Measurements from ENCODE around the gene PRSS57.
"Not testable (repeated sequence)": the region's sequence is repeated elsewhere in the genome, so short reads cannot be mapped to it uniquely, and the experiment has no call there.

The PRSS57 gene

DNA sequence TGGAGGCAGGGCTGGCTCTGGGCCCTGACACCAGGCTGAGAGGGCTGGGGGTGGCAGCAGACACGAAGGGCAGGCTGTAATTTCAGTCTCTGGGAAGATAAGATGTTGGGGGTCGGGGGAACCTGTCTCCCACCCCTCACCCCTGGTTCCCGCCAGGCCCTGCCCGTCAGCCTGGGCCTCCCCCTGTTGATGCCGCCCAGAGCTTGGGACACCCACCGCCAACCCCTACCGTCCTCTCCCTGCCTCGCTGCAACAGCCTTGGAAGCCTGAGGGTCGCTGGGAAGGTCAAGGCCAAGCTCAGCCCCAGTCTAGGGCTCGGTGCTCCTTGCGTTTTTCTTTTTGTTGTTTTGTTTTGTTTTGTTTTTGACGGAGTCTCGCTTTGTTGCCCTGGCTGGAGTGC is 28.0 kb upstream of the PRSS57 start:
- DNase-seq (ENCODE audit: low read depth): no peak

DNA sequence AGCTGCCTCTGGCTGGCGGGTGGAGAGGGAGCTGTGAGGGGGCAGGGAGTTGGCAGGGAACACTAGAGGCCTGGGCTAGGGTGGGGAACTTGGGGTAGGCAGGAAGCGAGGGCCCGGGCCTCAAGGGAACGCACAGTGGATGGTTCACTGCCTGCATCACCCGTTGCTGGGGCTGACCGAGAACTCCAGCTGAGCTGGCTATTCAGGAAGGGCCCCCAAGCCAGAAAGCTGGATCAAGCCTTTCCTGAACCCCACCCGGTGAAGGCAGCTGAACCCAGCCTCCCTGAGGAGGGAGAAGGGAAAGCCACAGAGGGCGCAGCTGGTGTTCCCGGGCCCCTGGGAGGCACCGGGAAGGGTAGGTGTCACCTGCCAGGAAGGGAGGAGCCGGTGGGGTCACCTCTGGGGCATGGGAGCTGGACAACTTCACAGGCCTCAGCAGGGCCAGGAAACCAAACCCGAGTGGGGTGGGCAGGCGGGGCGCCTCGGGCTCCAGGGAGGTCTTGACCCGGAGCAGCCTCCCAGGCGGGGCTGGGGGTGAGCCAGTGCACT is 27.4 kb upstream of the PRSS57 start:
- DNase-seq (ENCODE audit: low read depth): no peak

DNA sequence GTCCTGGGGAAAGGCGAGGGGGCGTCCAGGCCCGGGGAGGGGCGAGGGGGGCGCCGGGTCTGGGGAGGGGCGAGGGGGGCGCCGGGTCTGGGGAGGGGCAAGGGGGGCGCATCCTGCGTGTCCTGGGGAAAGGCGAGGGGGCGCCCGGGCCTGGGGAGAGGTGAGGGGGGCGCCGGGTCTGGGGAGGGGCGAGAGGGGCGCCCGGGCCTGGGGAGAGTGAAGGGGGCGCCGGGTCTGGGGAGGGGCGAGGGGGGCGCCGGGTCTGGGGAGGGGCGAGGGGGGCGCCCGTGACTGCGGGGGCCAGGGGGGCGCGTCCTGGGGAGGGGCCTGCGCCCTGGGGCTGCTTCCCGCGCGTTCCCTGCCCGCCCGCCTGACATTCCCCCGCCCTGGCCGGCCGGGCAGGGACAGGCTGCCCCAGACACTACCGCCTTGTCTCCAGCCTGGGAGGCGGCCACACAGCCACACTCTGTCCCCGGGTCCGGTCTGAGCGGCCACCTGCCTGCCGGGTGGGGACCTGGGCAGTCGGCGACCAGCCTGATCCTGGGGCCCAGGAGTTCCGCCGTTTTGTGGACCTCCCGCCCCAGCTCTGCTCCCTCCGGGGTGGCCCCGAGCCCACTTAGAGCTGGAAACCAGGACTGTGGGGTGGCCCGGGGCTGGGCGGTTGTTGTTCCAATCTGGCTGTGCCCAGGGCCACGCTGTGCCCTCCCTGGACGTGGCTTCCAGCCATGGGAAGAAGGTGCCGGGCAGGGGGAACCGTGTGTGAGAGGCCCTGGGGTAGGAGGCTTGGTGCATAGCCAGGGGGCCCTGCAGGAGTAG is 25.3 kb upstream of the PRSS57 start:
- no peak for DNase-seq (ENCODE audit: low read depth)

DNA sequence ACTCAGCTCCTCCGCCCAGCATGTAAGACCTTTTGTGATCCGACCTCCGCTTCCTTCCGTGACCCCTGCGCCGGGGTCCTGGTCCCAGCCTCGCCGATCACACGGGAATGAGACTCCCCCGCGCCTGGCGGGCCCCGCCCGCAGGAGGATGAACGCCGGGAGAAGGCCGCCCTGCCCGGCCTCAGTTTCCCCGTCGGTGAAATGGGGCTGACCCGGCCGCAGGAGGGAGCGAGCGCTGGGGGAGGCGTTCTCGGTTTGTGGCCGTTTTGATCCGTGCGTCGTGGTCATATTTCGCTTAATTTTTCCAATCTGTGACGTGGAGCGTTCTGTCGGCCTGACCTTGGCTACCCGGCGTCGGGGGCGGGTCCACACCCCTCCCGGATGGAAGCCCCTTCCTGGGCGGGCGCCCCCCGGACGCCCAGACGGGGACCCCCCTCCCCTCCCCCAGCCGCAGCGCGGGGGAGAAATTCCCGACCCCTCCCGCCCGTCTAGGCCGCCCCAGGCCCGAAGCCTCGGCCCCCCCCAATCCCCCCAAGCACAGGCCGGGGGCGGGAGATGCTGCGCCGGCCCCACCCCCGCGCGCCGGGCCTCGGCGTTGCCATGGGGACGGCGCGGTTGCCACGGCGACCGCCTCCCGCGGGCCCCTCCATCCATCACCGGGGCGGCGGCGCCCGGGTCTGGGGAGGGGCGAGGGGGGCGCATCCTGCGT is 24.5 kb upstream of the PRSS57 start:
- DNase-seq (ENCODE audit: low read depth): no peak

DNA sequence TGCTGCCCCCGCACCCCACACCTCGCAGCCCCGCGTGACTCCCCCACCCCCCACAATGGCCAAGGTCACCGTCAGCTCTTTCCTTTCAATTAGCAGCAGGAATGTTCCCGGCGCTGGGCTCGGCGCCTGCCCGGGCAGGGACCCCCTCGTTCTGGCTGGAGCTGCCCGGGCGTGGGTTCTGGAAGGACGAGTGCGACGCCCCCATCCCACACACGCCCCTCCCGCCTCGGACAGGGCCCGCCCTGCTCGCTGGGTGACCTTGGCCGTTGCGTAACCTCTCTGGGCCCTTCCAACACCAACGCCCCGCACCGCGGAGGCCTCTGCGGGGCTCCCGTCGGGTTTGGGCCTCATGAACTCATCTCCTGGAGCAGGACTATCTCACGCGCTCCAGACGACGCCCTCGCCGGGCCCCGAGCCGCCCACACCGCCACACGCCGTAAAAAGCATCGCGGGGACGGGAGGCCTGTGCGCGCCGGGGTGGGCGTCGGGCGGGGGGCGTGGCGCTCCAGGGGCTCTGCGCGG is 23.8 kb upstream of the PRSS57 start:
- DNase-seq (ENCODE audit: low read depth): no peak

DNA sequence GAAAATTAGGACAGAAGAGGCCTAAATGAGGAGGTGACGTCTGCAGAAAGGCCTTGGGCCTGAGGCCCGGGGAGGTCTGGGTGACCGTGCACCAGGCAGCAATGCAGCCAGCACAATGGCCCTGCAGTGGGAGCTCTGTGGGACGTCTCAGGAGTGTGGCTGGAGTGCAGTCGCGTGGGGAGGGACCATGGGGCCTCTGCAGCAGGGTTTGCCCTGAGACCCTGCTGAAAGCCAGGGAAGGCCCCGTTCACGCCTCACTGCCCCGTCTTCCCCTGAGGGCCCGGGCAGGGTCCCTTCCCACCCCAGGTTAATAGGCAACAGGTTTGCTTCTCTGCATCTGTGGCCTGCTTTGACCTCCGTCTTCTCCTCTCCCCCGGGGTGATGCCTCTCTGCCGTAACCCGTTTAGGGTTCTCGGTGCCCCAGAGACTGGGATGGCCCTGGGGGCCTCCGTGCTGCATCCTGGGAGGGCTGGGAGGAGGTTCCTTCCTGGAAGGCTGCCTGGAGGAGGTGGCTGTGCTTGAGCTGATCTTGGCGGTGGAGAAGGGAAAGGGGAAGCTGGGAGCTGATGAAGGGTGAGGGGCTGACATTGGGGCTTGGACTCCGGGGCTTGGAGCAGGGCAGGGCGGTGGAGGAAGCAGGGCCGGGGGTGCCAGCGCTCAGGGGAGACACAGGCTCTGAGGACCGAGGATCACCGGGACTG is 23.1 kb upstream of the PRSS57 start:
- no peak for DNase-seq (ENCODE audit: low read depth)

DNA sequence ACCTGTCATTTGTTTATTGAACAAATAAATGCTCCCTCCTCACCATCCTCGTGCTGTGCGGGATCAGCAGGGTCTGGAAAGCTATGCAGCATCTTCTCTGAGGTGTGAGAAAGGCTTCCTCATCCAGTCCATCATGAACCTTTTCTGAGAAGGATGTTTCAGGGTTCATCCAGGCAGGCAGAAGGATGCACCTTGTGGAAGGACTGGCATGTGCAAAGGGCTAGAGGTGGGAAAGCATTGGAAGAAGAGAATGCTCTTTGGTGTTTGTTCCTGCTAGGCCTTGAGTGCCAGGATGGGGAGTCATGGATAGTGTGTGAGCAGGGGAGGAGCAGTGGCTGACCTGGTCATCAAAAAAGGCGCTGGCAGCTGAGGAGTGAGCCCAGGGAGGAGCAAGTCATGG is 20.1 kb upstream of the PRSS57 start:
- DNase-seq (ENCODE audit: low read depth): no peak

DNA sequence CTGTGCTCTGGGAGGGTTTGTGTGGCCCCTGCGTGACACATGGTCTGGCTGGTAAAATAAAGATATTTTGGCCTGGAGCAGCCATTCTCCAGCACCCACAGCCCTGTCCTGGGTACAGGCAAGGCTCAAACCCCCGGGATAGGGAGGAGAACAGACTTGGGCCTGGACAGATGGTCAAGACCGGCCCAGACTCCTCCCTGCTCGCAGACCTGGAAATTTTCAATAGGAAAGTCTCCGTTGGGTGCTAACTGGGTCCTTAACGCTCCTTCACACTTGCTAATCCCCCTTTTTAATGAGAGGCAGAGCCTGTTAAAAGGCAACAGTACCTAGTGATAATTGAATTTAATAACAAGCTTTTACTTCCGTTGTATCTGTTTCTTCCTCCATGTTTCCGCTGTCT is 16.0 kb upstream of the PRSS57 start:
- no peak for DNase-seq (ENCODE audit: low read depth)

DNA sequence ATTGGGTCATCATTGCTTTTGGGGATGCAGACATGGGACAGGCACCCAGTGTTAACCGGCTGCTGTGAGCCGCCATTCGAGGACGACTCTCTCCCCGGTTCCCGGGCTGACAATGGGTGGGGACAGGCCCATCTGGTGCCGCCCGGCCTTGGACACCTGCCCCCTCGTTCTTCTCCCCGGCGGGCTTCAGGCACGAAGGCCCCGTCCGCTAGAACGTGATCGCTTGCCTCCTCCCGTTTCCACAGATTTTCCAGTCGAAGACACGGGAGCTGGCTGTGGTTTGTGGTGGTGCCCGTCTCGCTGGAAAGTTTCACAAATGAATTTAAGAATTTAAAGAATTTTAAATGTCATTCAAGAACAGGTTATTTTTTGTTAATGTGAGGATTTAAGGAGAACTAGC is 15.5 kb upstream of the PRSS57 start:
- DNase-seq (ENCODE audit: low read depth): no peak

DNA sequence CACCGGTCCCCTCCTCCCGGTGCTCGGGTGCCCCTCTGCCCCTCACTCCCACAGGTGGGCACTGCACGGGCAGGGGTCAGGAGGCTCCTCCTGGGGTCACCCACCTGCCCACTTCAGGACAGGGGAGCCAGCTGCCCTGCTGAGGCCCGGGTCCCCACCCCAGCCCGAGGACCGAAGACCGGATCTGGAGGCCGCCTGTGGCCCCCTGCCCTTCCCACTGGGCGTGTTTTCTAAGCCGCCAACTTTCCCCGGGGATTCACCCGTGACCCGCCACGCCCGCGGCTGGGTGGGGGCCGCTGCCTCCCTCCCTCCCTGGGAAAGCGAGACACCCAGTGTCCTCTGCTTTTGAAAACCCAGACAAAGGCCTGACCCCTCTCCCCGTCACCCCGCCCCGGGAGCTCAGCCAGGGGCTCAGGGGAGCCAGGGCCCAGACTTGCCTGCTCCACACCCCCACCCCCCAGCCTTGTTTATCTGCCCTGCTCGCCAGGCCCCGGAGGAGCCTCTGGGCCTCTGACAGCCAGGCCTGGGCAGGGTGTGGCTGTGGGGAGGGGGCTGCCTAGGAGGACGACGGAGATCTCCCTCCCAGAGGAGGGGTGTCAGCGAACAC is 14.8 kb upstream of the PRSS57 start:
- DNase-seq (ENCODE audit: low read depth): no peak

DNA sequence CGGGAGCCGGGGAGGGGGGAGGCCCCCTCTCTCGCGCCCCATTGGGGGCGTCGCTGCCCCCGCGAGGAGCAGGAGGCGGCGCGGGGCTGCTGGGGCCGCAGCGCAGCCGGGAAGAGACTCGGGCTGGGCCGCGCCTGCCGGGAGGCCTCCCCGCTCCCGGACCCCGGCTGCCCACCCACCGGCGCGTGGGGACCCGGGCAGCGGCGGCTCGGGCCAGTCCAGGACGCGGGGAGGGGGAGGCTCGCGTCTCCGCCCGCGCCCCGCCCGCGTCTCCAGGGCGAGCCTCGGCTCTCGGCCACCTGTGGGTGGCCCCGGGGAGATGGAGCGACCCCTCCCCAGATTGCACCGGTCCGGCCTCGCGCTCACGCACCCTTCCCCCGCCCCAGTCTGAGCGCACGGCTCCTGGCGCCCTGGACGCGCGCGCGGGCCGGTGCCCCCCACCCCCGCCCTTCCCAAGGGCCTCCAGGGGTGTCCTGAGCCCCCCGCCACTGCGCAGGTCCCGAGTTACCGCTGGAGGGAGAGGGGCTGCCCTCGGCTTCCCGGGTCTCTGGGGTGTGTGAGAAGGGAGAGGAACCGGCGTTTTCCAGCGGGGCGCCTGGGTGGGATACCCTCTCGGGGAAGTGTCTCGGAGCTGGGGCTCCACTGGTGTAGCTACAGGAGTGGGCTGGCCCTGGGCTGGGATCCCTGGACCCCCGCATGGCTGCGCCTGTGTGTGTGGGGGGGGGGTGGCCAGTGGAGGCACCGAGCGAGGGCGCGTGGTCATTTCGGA is 14.1 kb upstream of the PRSS57 start:
- no peak for DNase-seq (ENCODE audit: low read depth)

DNA sequence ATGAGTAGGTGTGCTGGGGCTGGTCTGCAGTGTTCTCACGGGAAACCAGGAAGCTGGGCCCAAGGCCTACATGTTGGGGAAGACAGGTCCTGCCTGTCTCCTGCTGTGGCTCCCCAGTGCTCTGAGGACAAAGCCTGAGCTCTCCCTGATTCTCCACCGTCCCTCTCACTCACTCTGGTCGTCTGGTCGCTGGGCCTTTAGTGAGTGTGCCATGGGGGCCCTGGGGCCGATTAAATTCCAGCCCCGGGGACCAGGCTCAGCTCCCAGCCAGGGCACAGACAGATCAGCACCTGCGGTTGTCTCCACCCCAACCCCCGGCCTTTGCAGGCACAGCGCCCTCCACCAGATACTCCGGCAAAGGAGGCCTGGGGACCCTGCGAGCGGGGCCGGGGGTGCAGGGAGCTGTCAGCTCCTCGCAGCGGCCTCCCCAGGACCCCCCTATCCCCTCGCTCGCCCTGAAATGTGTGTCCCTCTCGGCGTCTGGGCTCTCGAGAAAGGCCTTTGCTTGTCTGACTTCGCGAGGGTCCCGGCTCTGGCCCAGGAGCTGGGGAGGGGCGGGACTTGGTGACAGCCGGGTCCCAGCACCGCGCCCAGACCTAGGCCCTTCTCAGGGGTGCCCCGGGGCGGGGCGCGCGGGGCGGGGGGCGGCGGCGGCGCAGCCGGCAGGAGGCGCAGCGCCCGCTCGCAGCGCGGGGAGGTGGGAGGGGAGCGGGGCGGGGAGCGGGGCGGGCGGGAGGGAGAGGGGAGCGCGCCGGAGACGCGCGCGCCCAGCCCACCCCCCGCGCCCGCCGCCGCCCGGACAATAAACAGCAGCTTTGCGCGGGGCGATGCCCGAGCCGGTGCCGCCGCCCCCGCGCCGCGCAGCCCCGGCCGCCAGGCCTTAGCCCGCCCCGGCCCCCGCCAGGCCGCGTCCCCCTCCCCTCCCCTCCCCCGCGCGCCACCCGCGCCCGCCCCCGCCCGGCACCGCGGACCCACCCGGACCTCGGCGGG is 13.2 kb upstream of the PRSS57 start, which contains the start of gene PALM:
Gene PALM, plus strand, starts transcription at position 782 of the 990 bp plus-strand sequence. CDS start 212 bp downstream, outside the sequence.
- no peak for DNase-seq (ENCODE audit: low read depth)

DNA sequence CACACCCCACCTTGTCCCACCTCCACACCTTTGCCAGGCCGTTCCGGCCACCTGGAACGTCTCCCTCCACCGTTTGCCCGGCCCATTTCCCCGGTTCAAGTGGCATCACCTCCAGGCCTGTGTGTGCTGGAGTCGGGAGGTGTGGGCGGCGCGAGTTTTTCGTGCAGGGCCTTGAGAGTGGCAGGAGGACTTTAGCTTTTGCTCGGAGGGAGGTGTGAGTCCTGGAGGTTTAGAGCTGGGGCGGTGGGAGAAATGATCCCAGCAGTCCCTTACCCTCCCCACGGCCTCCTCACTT is 9.1 kb upstream of the PRSS57 start:
- DNase-seq (ENCODE audit: low read depth): no peak

DNA sequence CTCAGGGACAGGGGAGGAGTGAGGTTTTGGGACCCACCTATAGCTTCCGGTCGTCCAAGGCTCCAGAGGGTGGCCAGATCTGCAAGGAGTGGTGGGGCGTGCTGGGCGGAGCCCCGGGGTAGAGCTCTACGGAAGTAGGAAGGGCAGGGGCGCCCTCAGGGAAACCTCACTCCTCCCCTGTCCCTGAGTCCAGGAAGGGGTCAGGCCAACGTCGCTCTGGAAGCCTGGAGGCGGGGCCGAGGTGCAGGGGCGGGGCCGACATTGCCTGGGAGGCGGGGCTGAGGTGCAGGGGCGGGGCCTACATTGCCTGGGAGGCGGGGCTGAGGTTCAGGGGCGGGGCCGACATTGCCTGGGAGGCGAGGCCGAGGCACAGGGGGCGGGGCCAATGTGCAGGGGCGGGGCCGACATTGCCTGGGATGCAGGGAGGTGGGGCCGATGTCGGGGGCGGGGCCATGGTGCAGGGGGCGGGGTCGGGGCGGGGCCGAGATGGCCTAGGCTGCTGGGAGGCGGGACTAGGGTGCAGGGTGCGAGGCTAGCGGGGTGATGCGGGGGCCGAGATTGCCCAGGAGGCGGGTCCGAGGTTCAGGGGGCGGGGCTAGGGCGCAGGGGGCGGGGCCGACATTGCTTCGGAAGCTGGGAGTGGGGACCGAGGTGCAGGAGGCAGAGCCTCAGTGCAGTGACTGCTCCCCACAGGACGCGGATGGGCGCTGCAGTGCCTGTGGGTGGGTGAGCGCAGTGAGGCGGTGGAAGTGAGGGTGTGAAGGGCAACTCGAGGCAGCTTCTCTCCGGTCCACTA is 8.6 kb upstream of the PRSS57 start:
- no peak for DNase-seq (ENCODE audit: low read depth)

DNA sequence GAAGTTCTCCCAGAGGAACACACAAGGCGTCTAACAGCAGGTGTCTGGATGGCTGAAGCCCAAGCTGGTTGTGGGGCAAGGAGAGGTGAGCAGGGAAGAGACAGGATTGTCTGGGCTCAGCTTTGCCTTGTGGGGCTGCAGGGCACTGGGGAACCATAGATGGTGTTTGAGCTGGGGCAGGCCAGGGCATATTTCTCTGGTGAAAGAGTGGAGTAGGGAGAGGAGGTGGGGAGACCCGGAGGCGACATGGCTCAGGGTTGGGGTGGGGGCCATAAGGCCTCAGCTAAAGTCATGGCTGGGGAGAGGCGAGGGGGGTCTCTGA is 8.0 kb upstream of the PRSS57 start:
- DNase-seq (ENCODE audit: low read depth): no peak

DNA sequence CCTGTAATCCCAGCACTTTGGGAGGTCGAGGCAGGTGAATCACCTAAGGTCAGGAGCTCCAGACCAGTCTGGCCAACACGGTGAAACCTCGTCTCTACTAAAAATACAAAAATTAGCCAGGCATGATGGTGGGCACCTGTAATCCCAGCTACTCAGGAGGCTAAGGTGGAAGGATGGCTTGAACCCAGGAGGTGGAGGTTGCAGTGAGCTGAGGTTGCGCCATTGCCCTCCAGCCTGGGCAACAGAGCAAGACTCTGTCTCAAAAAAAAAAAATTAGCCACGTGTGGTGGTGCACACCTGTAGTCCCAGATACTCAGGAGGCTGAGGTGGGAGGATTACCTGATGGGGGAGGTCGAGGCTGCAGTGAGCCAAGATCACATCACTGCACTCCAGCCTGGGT is 7.6 kb upstream of the PRSS57 start:
- not testable (repeated sequence) for DNase-seq (ENCODE audit: low read depth)

DNA sequence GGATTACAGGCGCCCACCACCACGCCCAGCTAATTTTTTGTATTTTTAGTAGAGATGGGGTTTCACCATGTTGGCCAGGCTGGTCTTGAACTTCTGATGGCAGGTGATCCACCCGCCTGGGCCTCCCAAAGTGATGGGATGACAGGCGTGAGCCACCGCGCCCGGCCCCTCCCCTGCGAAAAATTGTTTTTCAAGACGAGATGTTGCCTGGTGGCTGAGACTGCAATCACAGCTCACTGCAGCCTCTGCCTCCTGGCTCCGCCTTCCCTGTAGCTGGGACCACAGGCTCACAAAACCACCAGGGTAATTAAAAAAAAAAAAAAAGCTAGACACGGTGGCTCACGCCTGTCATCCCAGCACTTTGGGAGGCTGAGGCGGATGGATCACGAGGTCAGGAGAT is 4.6 kb upstream of the PRSS57 start:
- not testable (repeated sequence) for DNase-seq (ENCODE audit: low read depth)

DNA sequence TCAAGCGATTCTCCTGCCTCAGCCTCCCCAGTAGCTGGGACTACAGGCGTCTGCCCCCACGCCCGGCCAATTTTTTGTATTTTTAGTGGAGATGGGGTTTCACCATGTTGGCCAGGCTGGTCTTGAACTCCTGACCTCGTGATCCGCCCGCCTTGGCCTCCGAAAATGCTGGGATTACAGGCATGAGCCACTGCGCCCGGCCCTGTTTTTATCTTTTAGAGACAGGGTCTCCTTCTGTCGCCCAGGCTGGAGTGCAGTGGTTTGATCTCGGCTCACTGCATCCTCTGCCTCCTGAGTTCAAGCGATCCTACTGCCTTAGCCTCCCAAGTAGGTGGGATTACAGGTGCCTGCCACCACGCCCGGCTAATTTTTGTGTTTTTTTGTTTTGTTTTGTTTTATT is 3.3 kb upstream of the PRSS57 start:
- DNase-seq (ENCODE audit: low read depth): not testable (repeated sequence)
